H1 (cell line): ENCODE measurements around the gene TNNI3. TPM values are rescaled to one million over a fixed set of nuclear protein-coding genes. Genes with fewer than 3 reads are reported as not detected.

ENCODE experiments used
- CTCF ChIA-PET: fragments of 300-600 bp; sonication (Branson Sonifier 250); formaldehyde crosslinking; loops from one replicate; lab custom pipeline; 2021; ENCODE audit not compliant: partially characterized antibody; lab: Charles Lee
- POLR2A ChIA-PET: fragments of 300-600 bp; sonication (Branson Sonifier 250); formaldehyde crosslinking; loops from one replicate; lab custom pipeline; 2021; ENCODE audit warnings: inconsistent platforms; ENCODE audit not compliant: partially characterized antibody; lab: Charles Lee
- DNase-seq, 2 experiments: peaks; one replicate each; pipeline versions ENCODE4 v3.0.0 to v3.0.0-alpha.2; 2010 to 2022; ENCODE audit warnings: low spot score in 2 of 2, low read depth in 1 of 2, mixed read lengths in 1 of 2
- FAIRE-seq: peaks from 2 replicates; lab custom pipeline; 2011; peaks lifted over from hg19 to GRCh38; lab: Jason Lieb, UNC
- H2AFZ ChIP-seq: 2 replicates; pipeline ENCODE4 v1.8.1; 2012; ENCODE audit warnings: low read length, inconsistent platforms
- H2AK5ac ChIP-seq: 2 replicates; pipeline ENCODE4 v1.6.1; 2013; ENCODE audit warnings: low read depth, low read length
- H2BK120ac ChIP-seq: replicated peaks from 2 replicates; pipeline ENCODE3; 2013; ENCODE audit warnings: low read depth, low read length, inconsistent platforms
- H2BK12ac ChIP-seq: 2 replicates; pipeline ENCODE4 v1.6.1; 2013; ENCODE audit warnings: low read depth, low read length
- H2BK15ac ChIP-seq: 2 replicates; pipeline ENCODE4 v1.6.1; 2013; ENCODE audit warnings: low read length
- H2BK20ac ChIP-seq: 2 replicates; pipeline ENCODE4 v1.6.1; 2013; ENCODE audit warnings: low read length
- H2BK5ac ChIP-seq: 2 replicates; pipeline ENCODE4 v1.6.1; 2013; ENCODE audit warnings: low read depth, low read length
- H3K14ac ChIP-seq: 2 replicates; pipeline ENCODE4 v1.6.1; 2013; ENCODE audit warnings: inconsistent platforms; ENCODE audit not compliant: insufficient read length
- H3K18ac ChIP-seq: 2 replicates; pipeline ENCODE4 v1.6.1; 2013; ENCODE audit warnings: low read length; ENCODE audit errors: extremely low read depth
- H3K23ac ChIP-seq: 2 replicates; pipeline ENCODE4 v1.6.1; 2013; ENCODE audit warnings: inconsistent platforms; ENCODE audit not compliant: insufficient read length
- H3K23me2 ChIP-seq: 2 replicates; pipeline ENCODE4 v1.6.1; 2013; ENCODE audit warnings: low read depth, low read length
- H3K27ac ChIP-seq: 2 replicates; pipeline ENCODE4 v1.6.1; 2011; ENCODE audit warnings: low read depth, low read length, inconsistent platforms
- H3K27me3 ChIP-seq, 4 experiments: replicated peaks in 1 of 4; 1 replicate in 1 of 4; 2 replicates in 3 of 4; pipeline versions ENCODE4 v1.6.1 to v1.8.1; 2011 to 2013; ENCODE audit warnings: low read length in 3 of 4, mild to moderate bottlenecking in 3 of 4, inconsistent platforms in 2 of 4, mixed read lengths in 2 of 4, moderate library complexity in 1 of 4; ENCODE audit not compliant: control insufficient read depth in 3 of 4, insufficient read depth in 3 of 4; ENCODE audit errors: extremely low read depth in 1 of 4
- H3K36me3 ChIP-seq, 4 experiments: 2 replicates each; pipeline versions ENCODE4 v1.6.1 to v1.8.1; 2011 to 2013; ENCODE audit warnings: mild to moderate bottlenecking in 4 of 4, low read length in 3 of 4, moderate library complexity in 2 of 4, control low read depth in 1 of 4, inconsistent platforms in 1 of 4; ENCODE audit not compliant: insufficient read depth in 4 of 4, control insufficient read depth in 2 of 4
- H3K4ac ChIP-seq: replicated peaks from 2 replicates; pipeline ENCODE3; 2013; ENCODE audit warnings: low read length, low read depth, mixed read lengths, inconsistent platforms; ENCODE audit not compliant: insufficient read length
- H3K4me1 ChIP-seq, 4 experiments: replicated peaks in 1 of 4; 1 replicate in 1 of 4; 2 replicates in 3 of 4; pipeline versions ENCODE4 v1.6.1 to v1.8.1; 2011 to 2013; ENCODE audit warnings: low read length in 3 of 4, inconsistent platforms in 2 of 4, mixed read lengths in 1 of 4; ENCODE audit not compliant: insufficient read depth in 4 of 4, control insufficient read depth in 3 of 4
- H3K4me2 ChIP-seq, 2 experiments: 2 replicates each; pipeline versions ENCODE4 v1.6.1 to v1.8.1; 2011 to 2013; ENCODE audit warnings: low read depth in 2 of 2, low read length in 2 of 2, control low read depth in 1 of 2, inconsistent platforms in 1 of 2, mild to moderate bottlenecking in 1 of 2; ENCODE audit not compliant: insufficient read depth in 1 of 2
- H3K4me3 ChIP-seq, 4 experiments: fragments of 200-600, 300-600 bp in 1 of 4; sonication (generic), shearing (Covaris generic), sonication (Bioruptor Twin) in 1 of 4; 2 replicates each; pipeline versions ENCODE4 v1.5.1 to v1.8.1; 2011 to 2016; ENCODE audit warnings: low read length in 4 of 4, low read depth in 3 of 4, control low read depth in 2 of 4, inconsistent platforms in 2 of 4, mild to moderate bottlenecking in 2 of 4, mixed read lengths in 1 of 4, moderate library complexity in 1 of 4; ENCODE audit not compliant: insufficient read depth in 2 of 4; ENCODE audit errors: extremely low read depth in 1 of 4
- H3K56ac ChIP-seq: replicated peaks from 2 replicates; pipeline ENCODE3; 2013; ENCODE audit warnings: low read depth, mild to moderate bottlenecking, mixed read lengths, low read length, inconsistent platforms; ENCODE audit not compliant: insufficient read length
- H3K79me1 ChIP-seq: 2 replicates; pipeline ENCODE4 v1.6.1; 2013; ENCODE audit warnings: low read depth, low read length, control low read depth
- H3K79me2 ChIP-seq, 2 experiments: 2 replicates each; pipeline versions ENCODE4 v1.6.1 to v1.8.1; 2012 to 2013; ENCODE audit warnings: low read length in 2 of 2, mild to moderate bottlenecking in 2 of 2, inconsistent platforms in 1 of 2; ENCODE audit not compliant: insufficient read depth in 2 of 2, control insufficient read depth in 1 of 2
- H3K9ac ChIP-seq, 4 experiments: replicated peaks in 1 of 4; 1 replicate in 1 of 4; 2 replicates in 3 of 4; pipeline versions ENCODE4 v1.6.1 to v1.8.1; 2011 to 2013; ENCODE audit warnings: low read depth in 3 of 4, low read length in 3 of 4, control low read depth in 2 of 4, mild to moderate bottlenecking in 2 of 4, moderate library complexity in 2 of 4, inconsistent platforms in 1 of 4; ENCODE audit errors: extremely low read depth in 1 of 4
- H3K9me3 ChIP-seq, 2 experiments: 2 replicates each; pipeline versions ENCODE4 v1.6.1 to v1.8.1; 2012 to 2013; ENCODE audit warnings: mild to moderate bottlenecking in 2 of 2, moderate library complexity in 2 of 2, control low read depth in 1 of 2, inconsistent platforms in 1 of 2, low read depth in 1 of 2, low read length in 1 of 2, mixed read lengths in 1 of 2; ENCODE audit not compliant: insufficient read depth in 2 of 2
- H4K20me1 ChIP-seq, 2 experiments: replicated peaks in 1 of 2; 2 replicates each; pipeline versions ENCODE3 to v1.8.1; 2011 to 2013; ENCODE audit warnings: inconsistent platforms in 2 of 2, low read length in 2 of 2, mild to moderate bottlenecking in 1 of 2; ENCODE audit not compliant: insufficient read depth in 2 of 2, control insufficient read depth in 1 of 2
- H4K5ac ChIP-seq: 2 replicates; pipeline ENCODE4 v1.6.1; 2013; ENCODE audit warnings: low read length, low read depth, mixed read lengths, inconsistent platforms; ENCODE audit not compliant: insufficient read length
- H4K8ac ChIP-seq: 2 replicates; pipeline ENCODE4 v1.8.0; 2013; ENCODE audit warnings: mild to moderate bottlenecking, moderate library complexity, low read length, inconsistent platforms; ENCODE audit not compliant: insufficient read depth; ENCODE audit errors: extremely low read depth
- H4K91ac ChIP-seq: replicated peaks from 2 replicates; pipeline ENCODE3; 2013; ENCODE audit warnings: low read length, mixed read lengths, inconsistent platforms; ENCODE audit not compliant: insufficient read length
- GTF2F1 ChIP-seq: IDR thresholded peaks from 2 replicates; pipeline ENCODE4 v1.6.1; 2012; ENCODE audit warnings: low read depth, low read length, improper control_type of control experiment, borderline replicate concordance
- JUN ChIP-seq: IDR thresholded peaks from 2 replicates; pipeline ENCODE4 v1.6.1; 2011; ENCODE audit warnings: low read depth, mild to moderate bottlenecking, improper control_type of control experiment, low read length
- KDM5A ChIP-seq: fragments of 200-600 bp; IDR thresholded peaks from 2 replicates; pipeline ENCODE4 v1.7.1; 2012; ENCODE audit warnings: mild to moderate bottlenecking, low read length, inconsistent platforms, mixed read lengths
- NRF1 ChIP-seq: IDR thresholded peaks from 2 replicates; pipeline ENCODE4 v1.6.1; 2011; ENCODE audit warnings: mild to moderate bottlenecking, low read depth, low read length, improper control_type of control experiment
- RXRA ChIP-seq: IDR thresholded peaks from 2 replicates; pipeline ENCODE4 v1.6.1; 2011; ENCODE audit warnings: low read depth, mild to moderate bottlenecking, low read length, moderate library complexity; ENCODE audit not compliant: insufficient read depth
- SIRT6 ChIP-seq: IDR thresholded peaks from one replicate; pipeline ENCODE4 v1.7.1; 2012; ENCODE audit warnings: low read length, inconsistent platforms
- WGBS, 2 experiments: shearing (Covaris generic) in 1 of 2; methylation state at CpG; one replicate each; pipeline versions ENCODE4 v1.1.6 to v1.1.7; 2013 to 2015; ENCODE audit warnings: low lambda C conversion rate in 2 of 2, mixed read lengths in 2 of 2, inconsistent platforms in 1 of 2, low coverage in 1 of 2, missing lambda C conversion rate in 1 of 2; ENCODE audit not compliant: insufficient replicate concordance in 2 of 2, insufficient coverage in 1 of 2, insufficient read length in 1 of 2; ENCODE audit errors: extremely low coverage in 1 of 2, missing lambda C conversion rate in 1 of 2; 5-methylcytosine and 5-hydroxymethylcytosine counted together
- polyA plus RNA-seq, 7 experiments: library from polyadenylated mRNA; depleted of rRNA in 3 of 7; stranded (reverse) in 5 of 7; unstranded in 2 of 7; fragments of >200 nt in 5 of 7; fragments of 200-250 nt in 2 of 7; gene quantifications; 1 replicate in 5 of 7; 2 replicates in 1 of 7; 4 replicates in 1 of 7; pipeline versions ENCODE4 v1.2.1 to v1.2.3, GENCODE V29; 2011 to 2013; ENCODE audit warnings: missing spikeins in 2 of 7, mixed read lengths in 2 of 7
- total RNA-seq: library from RNA; stranded (reverse); fragmentation: NEBNext Ultra II Directional; extraction: Animal tissue kit (Norgen Biotek cat#: 25700); gene quantifications from 2 replicates; pipeline ENCODE4 v1.2.1, GENCODE V29; 2021

The TNNI3 gene
- total and polyA plus RNA-seq, 2 of the 8 experiments (the other 6 are each of a cell fraction or from before 2014, with no cell fraction given), result 16.9 to 56.0 TPM

DNA sequence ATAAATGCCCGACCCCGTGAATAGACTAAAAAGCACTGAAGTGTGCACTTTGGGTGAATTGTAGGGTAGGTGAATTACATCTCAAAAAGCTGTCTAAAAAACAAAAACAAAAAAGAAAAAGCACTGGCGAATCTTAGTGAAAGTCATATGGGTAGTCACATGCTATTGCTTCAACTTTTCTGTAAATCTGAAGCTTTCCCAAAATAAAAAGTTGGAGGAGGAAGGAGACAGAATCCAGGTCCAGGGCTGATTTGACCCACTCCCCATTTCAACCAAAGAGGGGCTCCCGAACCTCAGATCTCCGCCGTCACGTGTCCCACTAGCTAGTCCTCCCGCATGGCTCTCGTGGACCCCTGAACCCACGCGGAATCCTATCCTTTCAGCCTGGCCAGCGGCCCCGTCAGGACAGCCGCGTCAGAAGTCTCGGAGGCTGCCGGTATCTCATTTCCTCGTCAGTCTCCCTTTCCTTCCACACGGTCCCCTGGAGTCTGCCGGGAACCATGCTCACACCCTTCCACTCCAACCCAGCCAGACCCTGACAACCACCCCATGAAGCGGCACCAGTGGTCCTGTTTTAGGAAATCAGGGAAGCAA, 46.2 kb downstream of the TNNI3 start:
- Histone ChIP-seq H2BK20ac (no peak overlapping the region), H3K36me3 (peaks cover 0 to 4% (median 0%) of the 10 kb centered on the region in 4 experiments; a peak in 1 of 8 replicates), H3K14ac (no peak overlapping the region), H2BK120ac (no peak overlapping the region), H3K23me2 (peaks cover 5% of the 10 kb centered on the region; the same call in 1 of the 2 replicates), H2BK15ac (no peak overlapping the region), H2AFZ (no peak overlapping the region), H4K20me1 (peaks cover 20 to 26% of the 10 kb centered on the region in 2 experiments), H3K9ac (no peak overlapping the region), H3K56ac (no peak overlapping the region), H3K4me1 (peaks cover 0 to 15% (median 10%) of the 10 kb centered on the region in 4 experiments; a peak in 5 of 7 replicates), H4K91ac (no peak overlapping the region), H3K79me1 (peaks cover 33% of the 10 kb centered on the region), H3K4me3 (no peak overlapping the region), H3K4me2 (no peak overlapping the region), H3K27me3 (no peaks in the 10 kb centered on the region), H3K9me3 (no peaks in the 10 kb centered on the region), H3K27ac (no peak overlapping the region), H2BK5ac (no peak overlapping the region), H4K8ac (no peak overlapping the region), H3K18ac (no peak overlapping the region), H3K79me2 (peaks cover 0 to 26% of the 10 kb centered on the region in 2 experiments; a peak in 2 of 4 replicates), H3K23ac (no peak overlapping the region), H4K5ac (no peak overlapping the region), H2BK12ac (0 out of 2 replicates have a peak overlapping the region, but pooled peaks have one; percentile 27), H2AK5ac (no peak overlapping the region), H3K4ac (no peak overlapping the region)
- DNase-seq (no peak), FAIRE-seq (no peak)
- POLR2A ChIA-PET, result interaction anchor here (1.0 kb wide), 1 partner anchor 12 kb away, joined by 3 read pairs; no protein-coding TSS in a partner anchor
- CTCF ChIA-PET, result interaction anchor here (0.6 to 1.2 kb wide), 5 partner anchors 9 to 63 kb away, joined by 3 to 4 read pairs (median 3); no protein-coding TSS in a partner anchor
- WGBS, 2 experiments, result 90% methylated on average over 21 of the region's 21 CpGs; no CpG with 5 or more reads in 1 of the 2 experiments
- no peak for TF ChIP-seq RXRA
- no peak for TF ChIP-seq NRF1
- TF ChIP-seq KDM5A, result no peak
- no peak for TF ChIP-seq GTF2F1
- TF ChIP-seq JUN, result no peak
- TF ChIP-seq SIRT6, result no peak
